Ovary (tissue), 3 donors: ENCODE results near the gene KIF14.

Experiments used
- CTCF ChIP-seq, 3 donors: fragments of 450-650 bp in 2 of 3; fragments of 200-600 bp in 1 of 3; IDR thresholded peaks; one replicate each; pipeline versions ENCODE4 v1.5.1 to v1.8.0; 2016 to 2022; ENCODE audit warnings: antibody characterized with exemption in 3 of 3, mild to moderate bottlenecking in 1 of 3
- EP300 ChIP-seq: sonication (generic); formaldehyde crosslinking; IDR thresholded peaks from one replicate; pipeline ENCODE4 v1.6.1; 2017; ENCODE audit warnings: antibody characterized with exemption
- POLR2A ChIP-seq: fragments of 450-650 bp; IDR thresholded peaks from one replicate; pipeline ENCODE4 v1.6.1; 2017; ENCODE audit warnings: antibody characterized with exemption, mild to moderate bottlenecking, moderate library complexity
- donor health status: DM: no; HTN: no; CAD: no.

- no peak for TF ChIP-seq CTCF (IDR thresholded peaks at IDR 0.05)
- no peak for TF ChIP-seq POLR2A
- no peak for TF ChIP-seq EP300
Measured at GRCh38 chr1:200666309-200666708, 45.8 kb upstream of the KIF14 start.
